ENCODE data around the gene TMEM147.

DNA sequence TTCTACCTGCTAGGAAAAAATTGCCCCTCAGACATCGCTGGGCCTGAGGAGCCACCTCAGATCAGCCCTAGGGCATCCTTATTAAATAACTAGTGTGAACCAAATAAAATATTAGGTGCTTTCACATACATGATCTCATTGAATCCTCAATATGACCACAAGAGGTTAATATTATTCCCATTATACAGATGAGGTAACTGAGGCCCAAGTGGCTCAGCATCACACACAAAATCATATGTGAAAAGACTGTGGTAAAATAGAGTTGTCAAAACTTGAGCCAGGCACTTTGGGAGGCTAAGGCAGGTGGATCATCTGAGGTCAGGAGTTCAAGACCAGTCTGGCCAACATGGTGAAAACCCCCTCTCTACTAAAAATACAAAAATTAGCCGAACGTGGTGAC is 29.1 kb upstream of the TMEM147 start:
- TF ChIP-seq, protein P1, sequence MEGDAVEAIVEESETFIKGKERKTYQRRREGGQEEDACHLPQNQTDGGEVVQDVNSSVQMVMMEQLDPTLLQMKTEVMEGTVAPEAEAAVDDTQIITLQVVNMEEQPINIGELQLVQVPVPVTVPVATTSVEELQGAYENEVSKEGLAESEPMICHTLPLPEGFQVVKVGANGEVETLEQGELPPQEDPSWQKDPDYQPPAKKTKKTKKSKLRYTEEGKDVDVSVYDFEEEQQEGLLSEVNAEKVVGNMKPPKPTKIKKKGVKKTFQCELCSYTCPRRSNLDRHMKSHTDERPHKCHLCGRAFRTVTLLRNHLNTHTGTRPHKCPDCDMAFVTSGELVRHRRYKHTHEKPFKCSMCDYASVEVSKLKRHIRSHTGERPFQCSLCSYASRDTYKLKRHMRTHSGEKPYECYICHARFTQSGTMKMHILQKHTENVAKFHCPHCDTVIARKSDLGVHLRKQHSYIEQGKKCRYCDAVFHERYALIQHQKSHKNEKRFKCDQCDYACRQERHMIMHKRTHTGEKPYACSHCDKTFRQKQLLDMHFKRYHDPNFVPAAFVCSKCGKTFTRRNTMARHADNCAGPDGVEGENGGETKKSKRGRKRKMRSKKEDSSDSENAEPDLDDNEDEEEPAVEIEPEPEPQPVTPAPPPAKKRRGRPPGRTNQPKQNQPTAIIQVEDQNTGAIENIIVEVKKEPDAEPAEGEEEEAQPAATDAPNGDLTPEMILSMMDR (IDR thresholded peaks at IDR 0.05; ENCODE audit: insufficient read depth, low read depth, low read length): no peak
- TF ChIP-seq EZH2 (IDR thresholded peaks at IDR 0.05; ENCODE audit: insufficient read depth, low read length): no peak
